Choroid plexus epithelial cell (primary cell): ENCODE data around the gene NKAIN2.
A peak's percentile ranks its signal among the peaks of the same experiment; 100 is the strongest.

Experiments used
- DNase-seq: peaks from one replicate; pipeline ENCODE4 v3.0.0-alpha.2; 2010; ENCODE audit warnings: low read depth
- H3K4me3 ChIP-seq: 2 replicates; pipeline ENCODE4 v1.5.1; 2011; ENCODE audit warnings: low read depth, mild to moderate bottlenecking, control low read depth, low read length, moderate library complexity
- TF ChIP-seq, protein P1 (sequence below): conservative IDR thresholded peaks from 2 replicates; pipeline ENCODE4 v1.5.1; 2011; ENCODE audit warnings: low read depth, mild to moderate bottlenecking, control low read depth, inconsistent platforms, low read length, moderate library complexity

Gene NKAIN2

DNA sequence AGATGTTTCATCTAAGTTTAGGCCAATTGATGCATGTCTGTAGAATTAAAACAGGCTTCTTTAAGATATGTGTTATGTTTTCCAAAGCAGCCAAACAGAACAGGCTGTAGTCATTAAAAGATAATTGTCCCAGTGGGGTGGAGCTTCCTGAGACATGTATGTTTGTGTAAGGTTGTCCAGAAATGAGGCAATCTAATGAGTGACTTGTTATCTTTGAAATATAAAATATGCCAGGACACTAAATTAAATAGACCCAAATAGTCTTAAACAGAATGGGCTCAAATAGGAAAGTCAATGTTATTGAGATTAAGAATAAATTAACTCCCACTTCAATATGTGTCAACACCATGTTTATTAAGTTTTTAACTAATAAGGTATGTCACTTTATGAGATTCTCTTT, 953.9 kb downstream of the NKAIN2 start:
- TF ChIP-seq, protein P1, sequence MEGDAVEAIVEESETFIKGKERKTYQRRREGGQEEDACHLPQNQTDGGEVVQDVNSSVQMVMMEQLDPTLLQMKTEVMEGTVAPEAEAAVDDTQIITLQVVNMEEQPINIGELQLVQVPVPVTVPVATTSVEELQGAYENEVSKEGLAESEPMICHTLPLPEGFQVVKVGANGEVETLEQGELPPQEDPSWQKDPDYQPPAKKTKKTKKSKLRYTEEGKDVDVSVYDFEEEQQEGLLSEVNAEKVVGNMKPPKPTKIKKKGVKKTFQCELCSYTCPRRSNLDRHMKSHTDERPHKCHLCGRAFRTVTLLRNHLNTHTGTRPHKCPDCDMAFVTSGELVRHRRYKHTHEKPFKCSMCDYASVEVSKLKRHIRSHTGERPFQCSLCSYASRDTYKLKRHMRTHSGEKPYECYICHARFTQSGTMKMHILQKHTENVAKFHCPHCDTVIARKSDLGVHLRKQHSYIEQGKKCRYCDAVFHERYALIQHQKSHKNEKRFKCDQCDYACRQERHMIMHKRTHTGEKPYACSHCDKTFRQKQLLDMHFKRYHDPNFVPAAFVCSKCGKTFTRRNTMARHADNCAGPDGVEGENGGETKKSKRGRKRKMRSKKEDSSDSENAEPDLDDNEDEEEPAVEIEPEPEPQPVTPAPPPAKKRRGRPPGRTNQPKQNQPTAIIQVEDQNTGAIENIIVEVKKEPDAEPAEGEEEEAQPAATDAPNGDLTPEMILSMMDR: no peak
- no peak overlapping the region for H3K4me3 ChIP-seq
- no peak for DNase-seq

DNA sequence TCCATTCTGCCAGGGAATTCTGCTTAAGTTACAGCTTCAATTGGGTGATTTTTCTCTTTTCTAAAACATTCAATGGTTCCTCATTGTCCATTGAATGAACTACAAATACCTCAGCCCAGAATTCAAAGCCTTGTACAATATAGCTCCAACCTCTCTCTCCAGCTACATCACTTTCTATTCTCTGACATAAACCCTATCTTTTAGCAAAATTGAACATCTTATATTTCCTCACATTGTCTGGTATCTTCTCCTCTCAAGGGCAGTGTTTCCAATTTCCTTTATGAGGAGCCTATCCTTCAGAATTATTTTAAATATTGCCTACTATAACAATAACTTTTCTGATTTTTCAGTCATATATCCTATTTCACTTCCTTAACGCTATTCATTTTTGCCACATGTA, 955.0 kb downstream of the NKAIN2 start:
- no peak for DNase-seq
- H3K4me3 ChIP-seq: no peak overlapping the region
- TF ChIP-seq, protein P1: no peak

DNA sequence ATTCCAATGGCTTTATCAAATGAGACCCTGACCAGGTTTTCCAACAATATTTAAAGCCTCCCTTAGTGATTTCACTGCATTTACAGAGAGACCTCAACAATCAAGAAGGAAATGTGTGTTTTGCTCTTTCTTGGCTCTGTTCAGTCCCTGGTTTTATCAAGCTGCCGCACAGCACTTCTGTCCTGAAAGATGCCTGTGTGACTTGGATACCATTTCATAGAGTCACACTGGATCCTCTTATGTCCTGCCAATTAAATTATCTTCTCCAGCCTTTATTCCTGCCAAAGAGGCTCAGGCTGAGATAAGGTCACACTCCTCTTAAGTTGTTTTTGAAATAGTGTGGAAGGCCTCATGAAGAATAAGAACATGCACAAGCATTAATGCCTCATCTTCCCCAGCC, 961.6 kb downstream of the NKAIN2 start:
- no peak overlapping the region for H3K4me3 ChIP-seq
- no peak for DNase-seq
- TF ChIP-seq, protein P1: no peak

DNA sequence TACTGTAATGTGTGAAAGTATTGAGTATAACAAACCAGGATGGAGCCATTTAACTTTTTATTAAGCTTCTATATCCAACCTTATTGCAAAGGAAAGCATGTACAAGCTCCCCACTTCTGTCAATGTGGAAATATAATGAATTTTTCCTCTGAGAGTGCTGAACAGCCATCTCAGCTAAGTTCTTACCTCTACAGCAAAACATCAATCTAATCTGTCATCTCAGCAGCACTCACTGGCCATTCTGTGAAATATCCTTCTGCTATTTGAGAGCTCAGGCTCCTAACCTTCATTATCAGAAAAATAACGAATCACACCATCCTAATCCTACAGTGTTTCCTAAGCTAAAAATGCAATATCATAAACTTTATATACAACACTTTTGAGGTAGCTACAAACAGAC, 964.6 kb downstream of the NKAIN2 start:
- TF ChIP-seq, protein P1: no peak

DNA sequence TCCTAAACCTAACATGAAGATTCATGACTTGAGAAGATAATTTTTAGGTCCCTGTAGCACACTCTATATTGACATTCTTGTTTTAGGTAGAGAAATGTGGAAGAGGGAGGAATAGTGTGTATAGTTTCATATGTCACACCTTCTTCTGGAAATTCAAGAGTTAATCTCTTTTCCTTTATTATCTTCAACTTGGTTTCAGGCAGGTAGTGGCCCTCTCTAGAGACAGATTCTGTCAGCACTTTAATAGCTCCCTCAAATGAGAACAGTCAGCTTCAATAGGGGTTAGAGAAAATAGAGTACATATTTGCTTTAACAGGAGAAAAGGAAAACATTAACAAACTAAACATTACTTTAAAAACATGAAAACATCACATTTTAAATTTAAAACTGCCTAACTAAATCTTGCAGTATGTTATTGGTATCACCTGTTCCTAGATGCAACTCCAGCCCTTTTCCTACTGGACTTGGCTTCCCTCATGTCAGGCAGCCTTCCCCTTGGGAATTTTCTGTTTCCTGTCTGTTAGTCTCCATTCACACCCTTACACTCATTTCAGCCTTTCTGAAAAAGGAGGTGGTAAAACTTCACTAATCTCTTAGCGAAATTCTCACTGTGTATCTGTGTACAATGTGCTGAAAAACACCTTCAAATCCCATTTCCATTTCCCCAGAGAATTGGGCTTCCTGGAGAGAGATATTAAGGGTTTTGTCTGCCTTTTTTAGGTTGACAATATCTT, 966.3 kb downstream of the NKAIN2 start:
- no peak for DNase-seq
- no peak overlapping the region for H3K4me3 ChIP-seq
- TF ChIP-seq, protein P1: no peak

More for the DNA sequence above, 964.6 kb downstream of the NKAIN2 start:
- DNase-seq: no peak
- no peak overlapping the region for H3K4me3 ChIP-seq

DNA sequence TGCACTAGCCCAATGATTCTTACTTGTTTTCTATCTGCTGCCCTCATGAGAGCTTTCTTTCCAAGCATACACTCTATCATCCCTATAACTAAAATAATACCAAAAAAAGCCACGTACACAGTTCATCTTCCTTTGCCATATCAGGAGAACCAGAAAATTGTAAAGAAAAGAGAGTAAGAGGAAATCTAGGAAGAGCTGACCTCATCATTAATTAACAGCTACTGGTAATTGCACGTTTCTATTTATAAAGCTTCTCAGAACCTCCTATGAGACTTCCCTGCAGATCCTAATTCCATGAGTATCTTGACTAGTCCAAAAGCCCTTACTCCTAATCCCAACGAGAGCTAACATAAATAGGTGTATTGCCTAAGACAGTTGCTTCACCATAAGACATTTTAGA, 967.1 kb downstream of the NKAIN2 start:
- TF ChIP-seq, protein P1: no peak
- no peak for DNase-seq
- H3K4me3 ChIP-seq: no peak overlapping the region

DNA sequence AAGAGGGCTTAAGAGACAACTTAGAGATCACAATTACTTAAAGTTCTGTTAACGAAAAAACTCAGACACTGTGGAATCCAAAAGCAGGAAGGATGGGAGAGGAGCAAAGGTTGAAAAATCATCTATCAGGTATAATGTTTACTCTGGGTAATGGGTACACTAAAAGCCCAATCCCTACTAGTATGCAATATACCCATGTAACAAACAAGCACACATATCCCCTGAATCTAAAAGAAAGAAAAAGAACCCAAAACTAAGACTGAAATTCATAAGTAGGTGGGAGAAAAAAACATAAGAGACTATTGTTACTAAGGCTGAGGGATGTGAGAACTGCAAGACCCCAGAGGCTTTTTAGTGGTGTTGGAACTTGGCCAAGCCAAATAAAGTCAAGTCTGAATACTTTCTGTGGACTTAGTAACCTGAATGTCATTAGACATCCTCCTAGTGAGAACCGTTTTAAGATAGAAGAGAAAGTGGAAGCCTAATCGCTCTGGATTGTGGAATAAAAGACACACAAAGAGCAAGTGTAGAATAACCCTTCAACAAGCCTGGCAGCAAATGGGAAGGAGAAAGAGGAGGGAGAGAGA, 969.2 kb downstream of the NKAIN2 start:
- peak; percentile 30 for DNase-seq
- TF ChIP-seq, protein P1: no peak
- no peak overlapping the region for H3K4me3 ChIP-seq
